ENCODE measurements around the gene KXD1. TPM values are rescaled to one million over a fixed set of nuclear protein-coding genes. Genes with fewer than 3 reads are reported as not detected.
"Not testable (repeated sequence)": the region's sequence is repeated elsewhere in the genome, so short reads cannot be mapped to it uniquely, and the experiment has no call there.

KXD1 gene
- total RNA-seq, 2 experiments from 2014 or later = 86.7 TPM

DNA sequence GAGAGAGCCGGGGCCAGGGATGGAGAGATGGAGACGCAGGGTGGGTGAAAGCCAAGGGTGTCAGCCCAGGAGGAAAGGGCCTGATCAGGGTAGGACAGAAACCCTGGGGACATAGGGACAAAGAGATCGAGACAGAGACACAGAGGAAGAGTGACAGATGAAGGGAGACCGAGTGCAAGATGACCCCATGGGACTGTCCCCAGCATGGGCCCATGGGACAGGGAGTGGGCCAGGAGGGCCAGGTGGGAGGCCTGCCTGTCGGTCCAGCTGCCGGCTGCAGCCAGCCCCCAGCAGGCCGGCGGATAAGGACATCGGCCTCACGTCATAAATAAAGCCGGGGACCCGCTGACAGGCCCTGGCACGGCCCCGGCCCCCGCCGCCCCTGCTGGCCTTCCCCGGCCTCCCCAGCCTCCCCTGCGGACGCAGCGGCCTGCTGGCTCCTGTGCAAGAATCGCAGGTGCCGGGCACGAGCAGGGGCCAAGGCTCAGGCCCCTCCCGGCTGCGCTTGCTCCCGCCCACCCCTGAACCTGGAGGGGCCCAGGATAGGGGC lies 37.2 kb downstream of the KXD1 start:
- no peak overlapping the region for H3K27ac Mint-ChIP-seq
- H3K4me1 Mint-ChIP-seq (ENCODE audit: low read depth) = peaks cover 17% of the 10 kb centered on the region
- CTCF ChIA-PET = interaction anchor here (0.6 to 2.7 kb wide), 4 partner anchors 133 to 253 kb away, joined by 3 to 10 read pairs (median 6); no protein-coding TSS in a partner anchor
- no peak for DNase-seq
- H3K4me3 Mint-ChIP-seq = peak overlapping the region; percentile 61
- peaks cover 6% of the 10 kb centered on the region for H3K36me3 Mint-ChIP-seq (ENCODE audit: low read depth)
- intact Hi-C loops (cut with micrococcal nuclease) = loop anchor here (1.0 to 5.0 kb wide), 4 partner anchors 73 to 252 kb away; partner anchors contain the start of genes CRTC1 and ELL
- H3K27me3 Mint-ChIP-seq (ENCODE audit: low read depth) = peaks cover 7% of the 10 kb centered on the region
- no peaks in the 10 kb centered on the region for H3K9me3 Mint-ChIP-seq

DNA sequence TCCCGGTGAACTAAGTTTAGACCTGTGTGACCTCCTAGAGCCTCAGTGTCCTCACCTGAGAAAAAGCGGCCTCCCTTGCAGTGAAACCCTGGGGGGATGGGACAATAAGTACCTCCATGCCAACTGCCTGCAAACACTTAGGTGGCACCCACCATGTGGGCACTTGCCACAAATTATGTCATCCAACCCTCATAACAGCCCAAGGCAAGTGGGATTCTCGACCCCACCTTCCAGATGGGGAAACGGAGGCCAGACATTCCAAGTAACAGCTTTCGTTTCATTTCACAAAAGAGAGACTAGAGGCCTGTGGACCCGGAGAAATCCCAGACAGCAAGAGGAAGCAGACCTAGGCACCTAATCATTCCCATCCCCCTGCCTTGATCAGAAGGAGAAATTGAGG lies 37.8 kb downstream of the KXD1 start:
- Mint-ChIP-seq H3K27ac (no peak overlapping the region), H3K9me3 (no peaks in the 10 kb centered on the region)
- intact Hi-C loops (cut with micrococcal nuclease) = no loop called here

DNA sequence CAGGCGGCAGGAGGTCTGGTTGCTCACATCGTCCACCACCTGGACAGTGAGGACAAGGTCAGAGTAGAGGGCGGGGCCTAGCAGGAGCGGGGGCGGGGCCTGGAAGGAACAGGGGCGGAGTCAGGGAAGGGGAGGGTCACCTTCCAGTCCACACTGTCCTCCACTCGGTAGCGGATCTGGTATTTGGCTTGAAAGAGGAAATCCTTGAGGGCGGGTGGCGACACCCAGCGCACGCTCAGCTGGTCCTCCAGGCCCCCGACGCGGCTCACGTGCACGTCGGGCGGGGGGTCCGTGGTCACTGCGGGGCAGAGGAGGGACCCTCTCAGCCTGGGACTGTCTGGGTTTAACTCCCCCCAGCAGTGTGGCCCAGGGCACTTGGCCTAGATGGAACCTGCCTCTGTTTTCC lies 39.1 kb downstream of the KXD1 start:
- Mint-ChIP-seq H3K36me3 (ENCODE audit: low read depth) (no peaks in the 10 kb centered on the region), H3K27me3 (ENCODE audit: low read depth) (peaks cover 11% of the 10 kb centered on the region), H3K4me3 (no peak overlapping the region), H3K4me1 (ENCODE audit: low read depth) (peaks cover 10% of the 10 kb centered on the region), H3K27ac (no peak overlapping the region), H3K9me3 (no peaks in the 10 kb centered on the region)
- CTCF ChIA-PET = interaction anchor here (1.8 to 2.7 kb wide), 2 partner anchors 9 to 250 kb away, joined by 4 to 10 read pairs; no protein-coding TSS in a partner anchor
- intact Hi-C loops (cut with micrococcal nuclease) = no loop called here
- DNase-seq = peak; percentile 22

More for the DNA sequence above, 37.8 kb downstream of the KXD1 start:
- Mint-ChIP-seq H3K27me3 (ENCODE audit: low read depth) (peaks cover 7% of the 10 kb centered on the region), H3K4me3 (peak overlapping the region; percentile 27), H3K36me3 (ENCODE audit: low read depth) (peaks cover 6% of the 10 kb centered on the region), H3K4me1 (ENCODE audit: low read depth) (peaks cover 14% of the 10 kb centered on the region)
- DNase-seq = no peak
- CTCF ChIA-PET = interaction anchor here (2.7 kb wide), 1 partner anchor 251 kb away, joined by 10 read pairs; no protein-coding TSS in a partner anchor

DNA sequence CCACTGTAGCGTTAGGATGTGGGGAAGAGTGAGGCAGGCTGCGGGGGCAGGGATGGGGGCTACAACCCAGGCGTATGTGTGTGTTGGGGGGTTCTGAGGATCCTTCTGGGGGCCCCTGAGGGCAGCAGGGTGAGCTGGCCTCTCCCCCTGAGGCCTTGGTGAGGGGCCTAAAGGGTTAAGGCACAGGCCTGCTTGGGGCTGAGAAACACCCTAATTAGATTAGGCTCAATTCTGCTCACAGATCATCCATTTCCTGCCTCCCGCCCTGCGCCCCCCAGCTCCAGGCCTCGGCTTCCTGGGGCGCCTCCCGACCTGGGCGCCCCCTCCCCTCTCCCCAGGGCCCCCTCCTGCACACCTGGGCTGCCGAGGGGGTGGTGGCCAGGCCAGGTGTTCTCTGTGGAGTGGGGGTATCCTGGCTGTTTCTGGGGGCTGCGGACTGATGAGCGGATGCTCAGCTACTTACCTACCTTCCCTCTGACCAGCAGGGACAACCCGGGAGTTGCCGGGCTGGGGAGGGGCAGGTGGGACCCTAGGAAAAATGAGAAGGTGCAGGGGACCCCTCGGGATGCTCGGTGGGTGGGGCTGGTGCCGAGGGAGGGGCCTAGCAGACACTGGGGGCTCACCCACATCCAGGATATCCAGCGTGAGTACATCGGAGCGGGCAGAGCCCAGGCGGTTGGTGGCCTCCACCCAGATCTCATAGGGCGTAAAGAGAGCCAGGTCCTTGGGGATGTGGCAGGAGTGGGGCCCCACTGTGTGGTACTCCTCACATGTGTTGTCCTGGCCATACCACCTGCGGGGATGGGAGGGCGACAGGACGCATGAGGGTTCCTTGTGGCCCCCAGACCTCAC lies 40.4 kb downstream of the KXD1 start:
- no peak overlapping the region for H3K4me3 Mint-ChIP-seq
- no peak overlapping the region for H3K27ac Mint-ChIP-seq
- CTCF ChIA-PET = interaction anchor here (0.6 to 1.8 kb wide), 2 partner anchors 10 to 746 kb away, joined by 3 to 4 read pairs; no protein-coding TSS in a partner anchor
- H3K27me3 Mint-ChIP-seq (ENCODE audit: low read depth) = peaks cover 20% of the 10 kb centered on the region
- no peaks in the 10 kb centered on the region for H3K36me3 Mint-ChIP-seq (ENCODE audit: low read depth)
- no peak for DNase-seq
- intact Hi-C loops (cut with micrococcal nuclease) = no loop called here
- H3K4me1 Mint-ChIP-seq (ENCODE audit: low read depth) = peaks cover 12% of the 10 kb centered on the region
- H3K9me3 Mint-ChIP-seq = no peaks in the 10 kb centered on the region

DNA sequence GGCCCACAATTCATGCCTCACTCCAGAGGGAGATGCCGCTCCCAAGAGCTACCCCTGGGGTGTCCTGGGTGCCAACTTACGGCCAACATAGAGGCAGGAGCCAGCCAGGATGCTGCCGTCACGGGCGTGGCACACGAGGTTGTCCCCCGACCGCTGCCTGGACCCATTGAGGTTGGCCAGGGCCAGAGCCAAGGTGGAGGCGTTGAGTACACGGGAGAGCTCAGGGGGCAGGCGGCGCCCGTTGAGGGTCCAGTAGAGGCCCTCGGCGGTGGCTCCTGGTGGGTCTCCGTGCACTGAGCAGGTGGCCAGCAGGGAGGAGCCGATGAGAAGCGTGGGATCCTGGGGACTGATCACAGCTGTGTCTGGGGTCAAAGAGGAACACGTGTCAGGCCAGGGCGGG lies 41.8 kb downstream of the KXD1 start:
- H3K36me3 Mint-ChIP-seq (ENCODE audit: low read depth) = no peaks in the 10 kb centered on the region
- DNase-seq = no peak
- CTCF ChIA-PET = no interaction called here
- H3K4me3 Mint-ChIP-seq = no peak overlapping the region
- intact Hi-C loops (cut with micrococcal nuclease) = no loop called here
- peaks cover 26% of the 10 kb centered on the region for H3K27me3 Mint-ChIP-seq (ENCODE audit: low read depth)
- H3K4me1 Mint-ChIP-seq (ENCODE audit: low read depth) = peaks cover 12% of the 10 kb centered on the region
- H3K9me3 Mint-ChIP-seq = no peaks in the 10 kb centered on the region
- H3K27ac Mint-ChIP-seq = no peak overlapping the region

DNA sequence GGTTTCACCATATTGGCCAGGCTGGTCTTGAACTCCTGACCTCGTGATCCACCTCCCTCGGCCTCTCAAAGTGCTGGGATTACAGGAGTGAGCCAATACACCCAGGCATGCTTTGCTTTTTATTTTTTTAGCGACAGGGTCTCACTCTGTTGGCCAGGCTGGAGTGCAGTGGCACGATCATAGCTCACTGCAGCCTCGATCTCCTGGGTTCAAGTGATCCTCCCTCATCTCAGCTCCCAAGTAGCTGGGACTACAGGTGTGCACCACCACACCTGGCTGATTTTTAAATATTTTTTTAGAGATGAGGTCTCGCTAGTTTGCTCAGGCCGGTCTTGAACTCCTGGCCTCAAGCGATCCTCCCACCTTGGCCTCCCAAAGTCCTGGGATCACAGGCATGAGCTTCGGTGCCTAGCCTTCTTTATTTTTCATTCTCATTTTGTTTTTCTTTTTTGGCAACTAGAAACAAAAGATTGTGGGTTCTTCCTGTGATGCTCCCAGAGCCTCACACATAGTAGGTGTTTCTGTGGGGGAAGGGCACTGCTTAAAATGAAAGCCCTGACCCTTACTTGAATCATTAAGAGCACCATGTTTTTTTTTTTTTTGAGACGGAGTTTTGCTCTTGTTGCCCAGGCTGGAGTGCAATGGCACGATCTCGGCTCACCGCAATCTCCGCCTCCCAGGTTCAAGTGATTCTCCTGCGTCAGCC lies 43.2 kb downstream of the KXD1 start:
- CTCF ChIA-PET; H3K4me3 Mint-ChIP-seq; H3K36me3 Mint-ChIP-seq (ENCODE audit: low read depth); H3K27ac Mint-ChIP-seq; DNase-seq; H3K9me3 Mint-ChIP-seq; intact Hi-C loops (cut with micrococcal nuclease): not testable (repeated sequence)
- H3K27me3 Mint-ChIP-seq (ENCODE audit: low read depth) = peaks cover 37% of the 10 kb centered on the region
- peaks cover 13% of the 10 kb centered on the region for H3K4me1 Mint-ChIP-seq (ENCODE audit: low read depth)

DNA sequence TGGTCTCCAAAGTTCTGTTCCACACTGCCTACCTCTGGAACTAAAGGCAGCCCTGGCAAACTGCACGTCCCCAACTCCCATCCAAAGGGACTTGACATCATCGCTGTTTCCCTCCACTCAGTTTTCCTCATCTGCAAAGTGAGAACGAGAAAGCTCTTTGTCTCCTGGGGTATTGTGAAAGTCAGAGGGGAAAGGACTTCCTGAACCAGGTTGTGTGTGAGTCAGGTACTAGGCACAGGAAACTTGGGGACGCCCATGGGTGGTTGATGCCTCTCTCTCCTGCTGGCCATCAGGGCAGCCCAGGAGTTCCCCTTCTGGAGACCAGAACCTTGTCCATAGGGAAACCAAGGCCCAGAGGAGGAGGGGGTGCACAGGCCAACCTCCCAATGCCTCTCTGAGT lies 44.2 kb downstream of the KXD1 start:
- DNase-seq = no peak
- no peak overlapping the region for H3K27ac Mint-ChIP-seq
- CTCF ChIA-PET = no interaction called here

DNA sequence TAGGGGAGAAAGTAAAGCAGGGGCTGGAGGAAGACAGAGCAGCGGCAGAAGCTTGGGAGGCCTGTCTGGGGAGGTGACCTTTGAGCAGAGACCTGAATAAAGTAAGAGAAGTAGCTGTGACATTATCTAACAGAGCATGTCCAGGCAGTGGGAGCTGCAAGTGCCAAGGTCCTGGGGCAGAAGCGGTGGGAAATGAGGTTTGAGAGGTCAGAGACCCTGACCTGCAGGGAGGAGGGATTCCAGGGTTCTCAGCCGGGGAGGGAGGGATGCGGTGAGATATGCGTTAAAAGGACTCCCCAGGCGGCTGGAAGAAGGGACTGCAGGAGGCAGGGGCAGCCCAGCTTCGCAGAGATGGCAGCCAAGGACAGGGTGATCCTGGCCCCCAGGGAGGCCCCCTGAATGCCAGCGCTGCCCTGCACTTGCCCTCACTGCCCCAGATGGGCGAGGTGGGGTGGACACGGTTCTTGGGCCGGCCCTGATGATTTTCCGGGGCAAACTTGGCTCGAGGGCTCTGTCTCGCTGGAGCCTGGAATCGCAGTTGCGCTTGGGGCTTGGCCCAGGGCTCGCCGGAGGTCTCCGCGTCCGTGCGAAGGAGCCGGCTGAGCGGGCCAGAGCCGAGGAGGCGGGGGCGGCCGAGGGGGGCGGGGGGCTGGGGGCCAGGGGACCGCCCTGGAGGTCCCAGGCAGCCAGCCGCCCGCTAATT lies 45.7 kb downstream of the KXD1 start:
- Mint-ChIP-seq H3K4me1 (ENCODE audit: low read depth) (peaks cover 9% of the 10 kb centered on the region), H3K4me3 (no peak overlapping the region), H3K27ac (no peak overlapping the region), H3K9me3 (no peaks in the 10 kb centered on the region), H3K36me3 (ENCODE audit: low read depth) (no peaks in the 10 kb centered on the region), H3K27me3 (ENCODE audit: low read depth) (peaks cover 49% of the 10 kb centered on the region)
- intact Hi-C loops (cut with micrococcal nuclease) = no loop called here
- CTCF ChIA-PET = no interaction called here
- peak; percentile 29 for DNase-seq

More for the DNA sequence above, 44.2 kb downstream of the KXD1 start:
- no peaks in the 10 kb centered on the region for H3K36me3 Mint-ChIP-seq (ENCODE audit: low read depth)
- intact Hi-C loops (cut with micrococcal nuclease) = no loop called here
- H3K4me1 Mint-ChIP-seq (ENCODE audit: low read depth) = peaks cover 9% of the 10 kb centered on the region
- H3K4me3 Mint-ChIP-seq = no peak overlapping the region
- no peaks in the 10 kb centered on the region for H3K9me3 Mint-ChIP-seq
- peaks cover 37% of the 10 kb centered on the region for H3K27me3 Mint-ChIP-seq (ENCODE audit: low read depth)

DNA sequence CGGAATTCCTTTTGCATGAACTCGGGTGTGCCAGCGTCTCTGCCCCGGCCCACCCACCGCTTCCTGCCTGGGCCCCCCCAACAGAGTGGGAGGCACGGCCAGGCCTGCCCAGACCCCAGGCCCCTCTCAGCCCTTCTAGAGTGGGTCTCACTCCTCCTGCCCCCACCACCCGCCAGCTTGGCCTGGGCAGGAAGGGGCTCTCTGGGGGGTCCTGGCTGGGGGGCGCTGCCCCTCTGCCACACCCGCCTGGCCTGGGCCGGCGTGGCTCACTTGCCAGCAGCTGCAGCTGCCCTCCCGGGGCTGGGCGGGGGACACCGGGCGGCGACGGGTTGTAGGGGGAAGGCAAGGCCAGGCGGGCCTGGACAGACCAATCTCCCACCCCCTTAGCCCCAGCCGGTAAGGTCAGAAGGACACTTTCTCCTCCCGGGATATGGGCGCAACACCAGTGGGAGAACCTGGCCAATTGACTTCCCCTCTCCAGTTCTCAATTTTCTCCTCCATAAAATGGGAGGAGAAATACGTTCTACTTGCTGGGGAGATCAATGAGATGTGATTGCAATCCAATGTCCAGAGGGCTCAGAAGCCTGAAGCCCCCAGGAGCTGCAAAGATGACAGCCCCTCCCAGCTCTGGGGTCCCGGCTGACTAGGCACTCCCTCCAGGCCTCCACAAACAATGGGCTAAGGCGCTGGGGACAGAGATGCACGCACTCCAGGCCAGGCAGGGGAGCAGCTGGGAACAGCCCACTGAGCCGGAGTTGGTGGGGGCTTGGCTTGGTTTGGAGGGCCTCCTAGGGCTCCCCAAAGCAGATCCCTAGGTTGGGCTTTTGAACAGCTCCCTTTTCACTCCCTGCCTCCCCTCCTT lies 46.5 kb downstream of the KXD1 start:
- Mint-ChIP-seq H3K4me3 (no peak overlapping the region), H3K27me3 (ENCODE audit: low read depth) (peaks cover 55% of the 10 kb centered on the region), H3K4me1 (ENCODE audit: low read depth) (peaks cover 9% of the 10 kb centered on the region), H3K9me3 (no peaks in the 10 kb centered on the region), H3K27ac (no peak overlapping the region), H3K36me3 (ENCODE audit: low read depth) (no peaks in the 10 kb centered on the region)
- CTCF ChIA-PET = no interaction called here
- intact Hi-C loops (cut with micrococcal nuclease) = no loop called here
- DNase-seq = no peak

DNA sequence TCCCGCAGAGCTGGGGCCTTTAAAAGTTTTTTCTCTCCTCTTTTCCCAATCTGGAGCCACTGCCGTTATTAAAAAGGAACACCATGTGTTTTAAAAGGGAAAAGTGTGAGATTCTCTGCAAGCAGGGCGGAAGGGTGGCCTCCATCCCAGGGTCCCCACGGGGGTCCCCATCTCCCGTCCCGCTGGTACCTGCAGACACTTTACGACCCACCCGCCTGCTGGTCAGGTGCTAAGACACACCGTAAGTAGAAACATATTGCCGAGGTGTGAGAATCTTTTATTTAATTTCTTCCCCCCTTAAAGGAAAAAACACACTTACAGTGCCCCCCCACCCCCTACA lies 47.1 kb downstream of the KXD1 start:
- peaks cover 9% of the 10 kb centered on the region for H3K4me1 Mint-ChIP-seq (ENCODE audit: low read depth)
- intact Hi-C loops (cut with micrococcal nuclease) = no loop called here
- no peaks in the 10 kb centered on the region for H3K36me3 Mint-ChIP-seq (ENCODE audit: low read depth)
- H3K27ac Mint-ChIP-seq = no peak overlapping the region
- peaks cover 55% of the 10 kb centered on the region for H3K27me3 Mint-ChIP-seq (ENCODE audit: low read depth)
- H3K9me3 Mint-ChIP-seq = no peaks in the 10 kb centered on the region
- no peak for DNase-seq
- CTCF ChIA-PET = no interaction called here
- no peak overlapping the region for H3K4me3 Mint-ChIP-seq

DNA sequence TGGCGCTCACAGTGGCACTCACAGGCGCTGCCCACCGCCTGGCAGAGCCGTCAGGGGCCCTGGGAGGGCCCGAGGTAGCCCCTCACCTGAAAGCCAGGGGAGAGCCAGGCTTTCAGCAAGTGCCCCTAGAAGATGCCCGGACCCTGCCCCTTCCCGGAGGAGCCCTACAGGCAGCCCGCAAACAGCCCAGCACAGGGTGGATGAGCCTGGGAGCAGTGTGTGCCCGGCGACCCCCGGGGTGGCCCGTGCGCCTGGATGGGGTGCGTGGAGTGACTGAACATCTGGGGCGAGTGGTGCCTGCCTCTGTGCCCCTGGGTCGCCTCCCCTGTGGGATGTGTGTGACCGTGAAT lies 47.5 kb downstream of the KXD1 start:
- Mint-ChIP-seq H3K4me1 (ENCODE audit: low read depth) (peaks cover 9% of the 10 kb centered on the region), H3K27me3 (ENCODE audit: low read depth) (peaks cover 59% of the 10 kb centered on the region), H3K27ac (no peak overlapping the region), H3K36me3 (ENCODE audit: low read depth) (no peaks in the 10 kb centered on the region), H3K4me3 (no peak overlapping the region), H3K9me3 (no peaks in the 10 kb centered on the region)
- no peak for DNase-seq
- intact Hi-C loops (cut with micrococcal nuclease) = no loop called here
- CTCF ChIA-PET = no interaction called here
